ENCODE results near the gene MED13L. TPM values are rescaled to one million over a fixed set of nuclear protein-coding genes. Genes with fewer than 3 reads are reported as not detected.

The MED13L gene
- total and polyA plus RNA-seq, 12 donors, result 9.4 to 76.5 (median 64.2) TPM

GRCh38 chr12:116276652-116277466, 634 bp downstream of the MED13L start:
- 0 to 1% methylated on average over 58 to 94 of the region's 104 CpGs for WGBS, 2 donors
- H3K27me3 ChIP-seq, result no peaks in the 10 kb centered on the region
- H3K4me1 ChIP-seq, result peaks cover 0 to 55% (median 36%) of the 10 kb centered on the region in 9 donors
- no peaks in the 10 kb centered on the region for H3K9me3 ChIP-seq
- DNase-seq (peak; percentile 69 to 71), ATAC-seq (peak; percentile 23 to 69 (median 52))
- H3K4me3 ChIP-seq, result peak overlapping the region; percentile 77 to 96 (median 88)
- intact Hi-C loops (cut with DNase I), result loop anchor here in 9 of 10 donors (1.0 to 10.0 kb wide), 10 partner anchors 40 to 425 kb away; no protein-coding TSS in a partner anchor
- peak overlapping the region; percentile 89 to 100 (median 95) for H3K27ac ChIP-seq
- no peak for TF ChIP-seq CTCF (IDR thresholded peaks at IDR 0.05)
- H3K36me3 ChIP-seq, result no peaks in the 10 kb centered on the region

DNA sequence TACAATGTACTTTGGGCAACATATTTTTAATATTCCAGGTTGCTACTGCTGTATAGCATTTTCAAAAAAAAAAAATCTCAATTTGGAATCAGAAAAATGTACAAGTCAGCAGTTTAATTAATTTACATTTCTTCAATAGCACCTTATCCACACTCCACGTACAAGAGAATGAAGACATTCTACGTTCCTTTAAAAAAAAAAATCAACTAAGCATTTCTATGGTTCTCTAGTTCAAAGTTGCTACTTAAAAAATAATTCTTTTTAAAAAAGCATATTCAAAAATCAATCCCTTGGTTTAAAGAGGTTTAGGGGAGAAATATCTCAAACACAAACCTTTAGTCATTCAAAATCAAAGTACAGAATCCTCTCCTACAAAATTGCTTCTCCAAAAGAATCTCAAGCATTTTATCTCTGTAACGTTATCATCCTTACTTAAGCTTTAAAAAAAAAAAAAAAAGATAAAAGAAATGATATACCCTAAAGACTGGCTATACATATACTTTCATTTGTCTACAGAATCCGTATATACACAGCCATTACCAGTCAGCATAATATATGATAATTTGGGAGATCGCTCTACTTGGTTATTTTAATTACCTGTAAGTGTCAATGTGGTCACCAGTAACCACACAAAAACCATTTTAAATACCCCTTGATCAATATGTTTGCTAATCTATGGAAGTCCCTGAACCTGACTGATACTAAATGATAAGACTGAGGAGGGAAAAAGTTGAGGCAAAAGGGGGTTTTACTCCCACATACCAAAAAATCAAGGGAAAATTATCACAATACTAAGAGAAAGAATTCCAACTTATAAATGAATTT, 2.7 kb downstream of the MED13L start:
- peaks cover 0 to 60% (median 45%) of the 10 kb centered on the region in 9 donors for H3K4me1 ChIP-seq
- WGBS, 2 donors, result 40 to 46% methylated on average over 5 of the region's 5 CpGs
- intact Hi-C loops (cut with DNase I), result loop anchor here in 7 of 10 donors (5.0 to 10.0 kb wide), 8 partner anchors 37 to 428 kb away; no protein-coding TSS in a partner anchor
- H3K4me3 ChIP-seq, result peak overlapping the region in 6 of 10 donors; percentile 85 to 91 (median 89)
- H3K27me3 ChIP-seq, result no peaks in the 10 kb centered on the region
- ATAC-seq, result no peak
- no peak for DNase-seq
- H3K36me3 ChIP-seq, result no peaks in the 10 kb centered on the region
- no peak overlapping the region for H3K27ac ChIP-seq
- no peaks in the 10 kb centered on the region for H3K9me3 ChIP-seq
- TF ChIP-seq CTCF (IDR thresholded peaks at IDR 0.05), result no peak

GRCh38 chr12:116273813-116274550, 3.5 kb downstream of the MED13L start:
- 58 to 60% methylated on average over 4 of the region's 4 CpGs for WGBS, 2 donors
- no peaks in the 10 kb centered on the region for H3K27me3 ChIP-seq
- H3K27ac ChIP-seq, result no peak overlapping the region
- intact Hi-C loops (cut with DNase I), result loop anchor here in 4 of 10 donors (10.0 kb wide), 4 partner anchors 321 to 421 kb away; no protein-coding TSS in a partner anchor
- peaks cover 0 to 68% (median 45%) of the 10 kb centered on the region in 9 donors for H3K4me1 ChIP-seq
- H3K36me3 ChIP-seq, result no peaks in the 10 kb centered on the region
- TF ChIP-seq CTCF (IDR thresholded peaks at IDR 0.05), result peak in 1 of 9 donors; percentile 8
- H3K4me3 ChIP-seq, result peak overlapping the region in 1 of 10 donors; percentile 4
- ATAC-seq (no peak), DNase-seq (no peak)
- no peaks in the 10 kb centered on the region for H3K9me3 ChIP-seq

Measured in heart right ventricle (tissue), 16 donors.